CD4-positive, alpha-beta T cell (primary cell): ENCODE data around the gene MYO19. TPM values are rescaled to one million over a fixed set of nuclear protein-coding genes. Genes with fewer than 3 reads are reported as not detected.

Experiments used
- ATAC-seq: fragments of 200-7000 bp; cut with Tn5 transposase; one replicate; pipeline ENCODE4 v1.10.0; 2022; ENCODE audit warnings: mild to moderate bottlenecking; ENCODE audit not compliant: poor library complexity
- CTCF ChIA-PET: fragments of 350-600 bp; sonication (Branson Sonifier 250); formaldehyde crosslinking; loops from one replicate; lab custom pipeline; 2021; ENCODE audit warnings: antibody characterized with exemption, inconsistent platforms; lab: Charles Lee
- POLR2A ChIA-PET: fragments of 350-600 bp; sonication (Branson Sonifier 250); formaldehyde crosslinking; loops from one replicate; lab custom pipeline; 2021; ENCODE audit warnings: antibody characterized with exemption, inconsistent platforms; lab: Charles Lee
- DNase-seq, 14 experiments: peaks; one replicate each; pipeline ENCODE4 v3.0.0-alpha.2; 2013 to 2020; ENCODE audit warnings: mixed read lengths in 2 of 14
- H3K27ac ChIP-seq, 2 donors: one replicate each; pipeline versions ENCODE4 v1.5.1 to v1.7.0; 2013; ENCODE audit warnings: low read length in 2 of 2, low read depth in 1 of 2, mild to moderate bottlenecking in 1 of 2
- H3K27me3 ChIP-seq, 2 experiments: 1 replicate in 1 of 2; 2 replicates in 1 of 2; pipeline versions ENCODE4 v1.6.1 to v1.7.0; 2013; ENCODE audit warnings: low read length in 2 of 2, control low read depth in 1 of 2, mild to moderate bottlenecking in 1 of 2, moderate library complexity in 1 of 2; ENCODE audit not compliant: insufficient read depth in 2 of 2, control insufficient read depth in 1 of 2
- H3K36me3 ChIP-seq: one replicate; pipeline ENCODE4 v1.6.1; 2013; ENCODE audit warnings: low read length, control low read depth; ENCODE audit not compliant: insufficient read depth
- H3K4me1 ChIP-seq: one replicate; pipeline ENCODE4 v1.6.1; 2013; ENCODE audit warnings: low read length, control low read depth; ENCODE audit not compliant: insufficient read depth
- H3K4me3 ChIP-seq: one replicate; pipeline ENCODE4 v1.5.1; 2013; ENCODE audit warnings: mild to moderate bottlenecking, low read length, moderate library complexity
- H3K9me3 ChIP-seq, 2 experiments: 1 replicate in 1 of 2; 2 replicates in 1 of 2; pipeline versions ENCODE4 v1.6.1 to v1.7.0; 2013; ENCODE audit warnings: low read length in 2 of 2, mild to moderate bottlenecking in 2 of 2, control low read depth in 1 of 2, moderate library complexity in 1 of 2; ENCODE audit not compliant: control insufficient read depth in 1 of 2, insufficient read depth in 1 of 2
- H3K27ac Mint-ChIP-seq: one replicate; pipeline ENCODE4 v1.8.0; 2020; ENCODE audit warnings: mixed read lengths
- H3K27me3 Mint-ChIP-seq: one replicate; pipeline ENCODE4 v1.8.0; 2021; ENCODE audit warnings: mixed read lengths
- H3K36me3 Mint-ChIP-seq: one replicate; pipeline ENCODE4 v1.8.0; 2021; ENCODE audit warnings: low read depth, mixed read lengths
- H3K4me1 Mint-ChIP-seq: one replicate; pipeline ENCODE4 v1.8.0; 2021; ENCODE audit warnings: low read depth, mixed read lengths
- H3K4me3 Mint-ChIP-seq: one replicate; pipeline ENCODE4 v1.8.0; 2020; ENCODE audit warnings: mild to moderate bottlenecking, mixed read lengths
- H3K9me3 Mint-ChIP-seq: one replicate; pipeline ENCODE4 v1.8.0; 2020; ENCODE audit warnings: mixed read lengths
- intact Hi-C, 2 experiments: fragments of 100-400 bp; cut with DNase I in 1 of 2; cut with micrococcal nuclease in 1 of 2; formaldehyde crosslinking; loops; one replicate each; pipeline versions ENCODE4 v1.15.1 to v1.9.0; 2023 to 2025; cut with DNase I, micrococcal nuclease
- total RNA-seq, 174 experiments: library from RNA in 2 of 174; stranded (reverse) in 2 of 174; gene quantifications; one replicate each; pipeline ENCODE4 v1.2.3 and lab custom pipeline; 2021 to 2026
- TF ChIP-seq, protein P1 (sequence below): fragments of 200-600 bp; IDR thresholded peaks from one replicate; pipeline ENCODE4 v1.8.0; 2022; ENCODE audit warnings: antibody characterized with exemption, mild to moderate bottlenecking

MYO19 gene
- total RNA-seq, 2 experiments from 2014 or later, result 64.4 to 70.5 TPM

DNA sequence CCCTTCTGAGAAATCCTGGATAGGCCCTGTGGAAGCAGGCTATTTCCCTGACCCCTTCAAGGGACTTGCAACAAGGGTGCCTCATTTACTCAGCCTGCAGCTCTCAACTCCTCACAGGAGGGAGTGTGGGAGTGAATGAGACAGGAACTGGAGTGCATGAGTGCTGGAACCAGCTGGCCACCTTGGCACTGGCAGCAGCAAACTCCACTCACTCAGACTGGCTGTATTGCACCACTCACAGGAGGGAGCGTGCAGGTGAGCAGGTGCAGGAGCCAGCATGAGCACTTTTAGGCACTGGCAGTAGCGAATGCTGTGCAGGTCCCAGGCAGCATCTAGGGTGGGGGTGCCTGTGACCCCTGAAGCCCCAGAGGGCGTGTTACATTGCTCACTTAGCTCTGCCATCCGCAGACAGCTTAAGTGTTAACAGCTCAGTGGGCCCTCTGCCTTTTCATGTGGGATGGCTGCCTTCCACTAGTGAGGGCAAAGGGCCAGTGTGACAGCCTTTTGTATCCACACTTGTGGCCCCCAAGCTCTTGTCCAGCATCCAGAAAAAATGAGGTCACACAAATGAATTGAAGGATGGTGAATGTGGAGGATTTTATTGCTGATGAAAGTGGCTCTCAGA is 59.2 kb downstream of the MYO19 start:
- H3K27me3 ChIP-seq, result peaks cover 0 to 2% of the 10 kb centered on the region in 2 experiments
- H3K9me3 ChIP-seq, result no peaks in the 10 kb centered on the region
- Mint-ChIP-seq H3K27me3 (peaks cover 49% of the 10 kb centered on the region), H3K4me3 (no peak overlapping the region), H3K27ac (no peak overlapping the region), H3K4me1 (no peaks in the 10 kb centered on the region), H3K9me3 (no peaks in the 10 kb centered on the region), H3K36me3 (no peaks in the 10 kb centered on the region)
- no peak overlapping the region for H3K4me3 ChIP-seq
- intact Hi-C loops, result no loop called here
- no peak overlapping the region for H3K27ac ChIP-seq
- no peaks in the 10 kb centered on the region for H3K36me3 ChIP-seq
- DNase-seq, result no peak
- ChIA-PET POLR2A (no interaction called here), CTCF (interaction anchor here (0.8 kb wide), 1 partner anchor 58 kb away, joined by 3 read pairs; no protein-coding TSS in a partner anchor)
- no peak for ATAC-seq
- H3K4me1 ChIP-seq, result no peaks in the 10 kb centered on the region
- TF ChIP-seq, protein P1, sequence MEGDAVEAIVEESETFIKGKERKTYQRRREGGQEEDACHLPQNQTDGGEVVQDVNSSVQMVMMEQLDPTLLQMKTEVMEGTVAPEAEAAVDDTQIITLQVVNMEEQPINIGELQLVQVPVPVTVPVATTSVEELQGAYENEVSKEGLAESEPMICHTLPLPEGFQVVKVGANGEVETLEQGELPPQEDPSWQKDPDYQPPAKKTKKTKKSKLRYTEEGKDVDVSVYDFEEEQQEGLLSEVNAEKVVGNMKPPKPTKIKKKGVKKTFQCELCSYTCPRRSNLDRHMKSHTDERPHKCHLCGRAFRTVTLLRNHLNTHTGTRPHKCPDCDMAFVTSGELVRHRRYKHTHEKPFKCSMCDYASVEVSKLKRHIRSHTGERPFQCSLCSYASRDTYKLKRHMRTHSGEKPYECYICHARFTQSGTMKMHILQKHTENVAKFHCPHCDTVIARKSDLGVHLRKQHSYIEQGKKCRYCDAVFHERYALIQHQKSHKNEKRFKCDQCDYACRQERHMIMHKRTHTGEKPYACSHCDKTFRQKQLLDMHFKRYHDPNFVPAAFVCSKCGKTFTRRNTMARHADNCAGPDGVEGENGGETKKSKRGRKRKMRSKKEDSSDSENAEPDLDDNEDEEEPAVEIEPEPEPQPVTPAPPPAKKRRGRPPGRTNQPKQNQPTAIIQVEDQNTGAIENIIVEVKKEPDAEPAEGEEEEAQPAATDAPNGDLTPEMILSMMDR, result no peak

GRCh38 chr17:36474571-36474970 is 60.1 kb downstream of the MYO19 start:
- Mint-ChIP-seq H3K4me1 (no peaks in the 10 kb centered on the region), H3K36me3 (no peaks in the 10 kb centered on the region), H3K27me3 (peaks cover 51% of the 10 kb centered on the region), H3K27ac (no peak overlapping the region), H3K9me3 (no peaks in the 10 kb centered on the region), H3K4me3 (no peak overlapping the region)
- intact Hi-C loops, result no loop called here
- ChIA-PET CTCF (no interaction called here), POLR2A (no interaction called here)
- Histone ChIP-seq H3K36me3 (no peaks in the 10 kb centered on the region), H3K9me3 (no peaks in the 10 kb centered on the region), H3K4me3 (no peak overlapping the region), H3K4me1 (no peaks in the 10 kb centered on the region), H3K27me3 (peaks cover 2 to 7% of the 10 kb centered on the region in 2 experiments), H3K27ac (no peak overlapping the region)
- TF ChIP-seq, protein P1, result no peak
- no peak for DNase-seq
- no peak for ATAC-seq

DNA sequence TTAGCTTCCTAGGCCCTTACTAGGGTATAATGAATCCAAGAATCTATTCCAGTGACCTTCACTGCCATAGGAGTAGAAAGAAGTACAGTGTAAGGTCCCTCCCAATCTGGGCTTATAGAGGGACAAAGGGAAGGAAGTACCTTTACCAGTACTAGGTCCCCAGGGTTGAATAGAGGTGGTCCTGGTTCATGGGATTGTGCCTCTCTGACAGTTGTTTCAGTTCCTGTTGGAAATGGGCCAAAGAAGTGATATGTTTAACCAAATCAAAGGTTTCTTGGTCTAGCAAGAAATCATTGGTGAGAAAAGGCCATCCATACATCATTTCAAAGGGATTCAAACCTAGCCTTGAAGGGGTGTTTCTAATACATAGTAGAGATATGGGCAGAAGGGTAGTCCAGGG is 64.2 kb downstream of the MYO19 start:
- H3K4me3 Mint-ChIP-seq, result no peak overlapping the region
- ATAC-seq (no peak), DNase-seq (no peak)
- H3K36me3 Mint-ChIP-seq, result no peaks in the 10 kb centered on the region
- no peak overlapping the region for H3K27ac Mint-ChIP-seq
- Histone ChIP-seq H3K27ac (no peak overlapping the region), H3K4me3 (no peak overlapping the region), H3K27me3 (peaks cover 4 to 32% of the 10 kb centered on the region in 2 experiments), H3K4me1 (no peaks in the 10 kb centered on the region), H3K9me3 (no peaks in the 10 kb centered on the region), H3K36me3 (no peaks in the 10 kb centered on the region)
- CTCF ChIA-PET, result no interaction called here
- TF ChIP-seq, protein P1, result no peak
- H3K27me3 Mint-ChIP-seq, result peaks cover 52% of the 10 kb centered on the region
- intact Hi-C loops, result no loop called here
- H3K9me3 Mint-ChIP-seq, result no peaks in the 10 kb centered on the region
- no peaks in the 10 kb centered on the region for H3K4me1 Mint-ChIP-seq
- POLR2A ChIA-PET, result no interaction called here
